Measurements from ENCODE around the gene GNAT2.

Gene GNAT2

GRCh38 chr1:109652402-109652801 is 33.0 kb upstream of the GNAT2 start:
- H3K4me1 Mint-ChIP-seq: peaks cover 17% of the 10 kb centered on the region
- no peaks in the 10 kb centered on the region for H3K9me3 Mint-ChIP-seq
- H3K27me3 Mint-ChIP-seq: peaks cover 3% of the 10 kb centered on the region
- no peak overlapping the region for H3K4me3 Mint-ChIP-seq
- no peak overlapping the region for H3K27ac Mint-ChIP-seq
- H3K36me3 Mint-ChIP-seq: no peaks in the 10 kb centered on the region

- H3K27ac Mint-ChIP-seq: no peak overlapping the region
- H3K4me1 Mint-ChIP-seq: peaks cover 9% of the 10 kb centered on the region
- peaks cover 3% of the 10 kb centered on the region for H3K27me3 Mint-ChIP-seq
- H3K4me3 Mint-ChIP-seq: no peak overlapping the region
- no peaks in the 10 kb centered on the region for H3K36me3 Mint-ChIP-seq
- H3K9me3 Mint-ChIP-seq: no peaks in the 10 kb centered on the region
Measured at GRCh38 chr1:109650609-109651008, 31.2 kb upstream of the GNAT2 start.

- H3K4me3 Mint-ChIP-seq: no peak overlapping the region
- H3K4me1 Mint-ChIP-seq: no peaks in the 10 kb centered on the region
- no peaks in the 10 kb centered on the region for H3K36me3 Mint-ChIP-seq
- no peak overlapping the region for H3K27ac Mint-ChIP-seq
- H3K27me3 Mint-ChIP-seq: peaks cover 3% of the 10 kb centered on the region
- H3K9me3 Mint-ChIP-seq: no peaks in the 10 kb centered on the region
Measured at GRCh38 chr1:109649491-109649914, 30.1 kb upstream of the GNAT2 start.

- Mint-ChIP-seq H3K27ac (no peak overlapping the region), H3K27me3 (no peaks in the 10 kb centered on the region), H3K4me3 (no peak overlapping the region), H3K36me3 (no peaks in the 10 kb centered on the region), H3K4me1 (peaks cover 3% of the 10 kb centered on the region), H3K9me3 (no peaks in the 10 kb centered on the region)
Measured at GRCh38 chr1:109644670-109645069, 25.3 kb upstream of the GNAT2 start.

GRCh38 chr1:109643385-109644230 is 24.2 kb upstream of the GNAT2 start:
- H3K36me3 Mint-ChIP-seq: no peaks in the 10 kb centered on the region
- no peak overlapping the region for H3K27ac Mint-ChIP-seq
- no peaks in the 10 kb centered on the region for H3K27me3 Mint-ChIP-seq
- H3K9me3 Mint-ChIP-seq: no peaks in the 10 kb centered on the region
- H3K4me3 Mint-ChIP-seq: no peak overlapping the region
- peaks cover 3% of the 10 kb centered on the region for H3K4me1 Mint-ChIP-seq

- Mint-ChIP-seq H3K27ac (no peak overlapping the region), H3K36me3 (no peaks in the 10 kb centered on the region), H3K4me3 (no peak overlapping the region), H3K27me3 (no peaks in the 10 kb centered on the region), H3K4me1 (peaks cover 3% of the 10 kb centered on the region), H3K9me3 (no peaks in the 10 kb centered on the region)
Measured at GRCh38 chr1:109642626-109643025, 23.2 kb upstream of the GNAT2 start.

GRCh38 chr1:109641861-109642260 is 22.4 kb upstream of the GNAT2 start:
- no peak overlapping the region for H3K27ac Mint-ChIP-seq

GRCh38 chr1:109641078-109641740 is 21.8 kb upstream of the GNAT2 start:
- Mint-ChIP-seq H3K9me3 (no peaks in the 10 kb centered on the region), H3K36me3 (no peaks in the 10 kb centered on the region), H3K4me3 (no peak overlapping the region), H3K27ac (no peak overlapping the region), H3K27me3 (no peaks in the 10 kb centered on the region), H3K4me1 (peaks cover 3% of the 10 kb centered on the region)

More at GRCh38 chr1:109641861-109642260, 22.4 kb upstream of the GNAT2 start:
- H3K9me3 Mint-ChIP-seq: no peaks in the 10 kb centered on the region
- H3K36me3 Mint-ChIP-seq: no peaks in the 10 kb centered on the region
- no peaks in the 10 kb centered on the region for H3K27me3 Mint-ChIP-seq
- H3K4me1 Mint-ChIP-seq: peaks cover 3% of the 10 kb centered on the region
- no peak overlapping the region for H3K4me3 Mint-ChIP-seq

GRCh38 chr1:109640285-109640865 is 21.0 kb upstream of the GNAT2 start:
- no peaks in the 10 kb centered on the region for H3K9me3 Mint-ChIP-seq
- no peaks in the 10 kb centered on the region for H3K36me3 Mint-ChIP-seq
- no peak overlapping the region for H3K27ac Mint-ChIP-seq
- peaks cover 5% of the 10 kb centered on the region for H3K4me1 Mint-ChIP-seq
- H3K4me3 Mint-ChIP-seq: no peak overlapping the region
- H3K27me3 Mint-ChIP-seq: no peaks in the 10 kb centered on the region

GRCh38 chr1:109639841-109640184 is 20.4 kb upstream of the GNAT2 start:
- Mint-ChIP-seq H3K27ac (no peak overlapping the region), H3K9me3 (no peaks in the 10 kb centered on the region), H3K4me3 (no peak overlapping the region)

GRCh38 chr1:109639063-109639840 is 19.8 kb upstream of the GNAT2 start:
- Mint-ChIP-seq H3K27me3 (no peaks in the 10 kb centered on the region), H3K9me3 (no peaks in the 10 kb centered on the region), H3K4me1 (peaks cover 16% of the 10 kb centered on the region), H3K4me3 (no peak overlapping the region), H3K27ac (no peak overlapping the region), H3K36me3 (no peaks in the 10 kb centered on the region)

More at GRCh38 chr1:109639841-109640184, 20.4 kb upstream of the GNAT2 start:
- H3K4me1 Mint-ChIP-seq: peaks cover 11% of the 10 kb centered on the region
- no peaks in the 10 kb centered on the region for H3K36me3 Mint-ChIP-seq
- no peaks in the 10 kb centered on the region for H3K27me3 Mint-ChIP-seq

GRCh38 chr1:109637446-109637845 is 18.0 kb upstream of the GNAT2 start:
- Mint-ChIP-seq H3K27me3 (no peaks in the 10 kb centered on the region), H3K27ac (no peak overlapping the region), H3K4me3 (no peak overlapping the region), H3K4me1 (peaks cover 18% of the 10 kb centered on the region), H3K36me3 (no peaks in the 10 kb centered on the region), H3K9me3 (no peaks in the 10 kb centered on the region)

- H3K4me1 Mint-ChIP-seq: peaks cover 18% of the 10 kb centered on the region
- no peak overlapping the region for H3K27ac Mint-ChIP-seq
- H3K36me3 Mint-ChIP-seq: no peaks in the 10 kb centered on the region
- H3K27me3 Mint-ChIP-seq: no peaks in the 10 kb centered on the region
- no peak overlapping the region for H3K4me3 Mint-ChIP-seq
- H3K9me3 Mint-ChIP-seq: no peaks in the 10 kb centered on the region
Measured at GRCh38 chr1:109636201-109636952, 17.0 kb upstream of the GNAT2 start.

GRCh38 chr1:109635862-109636200 is 16.4 kb upstream of the GNAT2 start:
- H3K4me1 Mint-ChIP-seq: peaks cover 18% of the 10 kb centered on the region
- no peak overlapping the region for H3K4me3 Mint-ChIP-seq
- H3K27ac Mint-ChIP-seq: no peak overlapping the region
- H3K9me3 Mint-ChIP-seq: no peaks in the 10 kb centered on the region
- peaks cover 1% of the 10 kb centered on the region for H3K36me3 Mint-ChIP-seq
- H3K27me3 Mint-ChIP-seq: no peaks in the 10 kb centered on the region

All from activated naive CD4-positive, alpha-beta T cell treated with anti-CD3 and anti-CD28 coated beads, Interleukin-2, amount 50 U/mL, for 24 hours (primary cell).